D721Med (cell line): Measurements from ENCODE around the gene PFKP.

Experiments used
- DNase-seq: peaks from one replicate; pipeline ENCODE4 v3.0.0; 2011; ENCODE audit warnings: low spot score; ENCODE audit not compliant: insufficient read length
- FAIRE-seq: peaks from 2 replicates; lab custom pipeline; 2011; peaks lifted over from hg19 to GRCh38; lab: Jason Lieb, UNC
- CTCF ChIP-seq: IDR thresholded peaks from 2 replicates; pipeline ENCODE4 v1.5.1; 2012; ENCODE audit warnings: mild to moderate bottlenecking, control low read depth; ENCODE audit not compliant: insufficient read depth; ENCODE audit errors: missing control alignments

The PFKP gene

GRCh38 chr10:3118641-3119091 lies 51.3 kb downstream of the PFKP start:
- no peak for FAIRE-seq
- DNase-seq, result no peak
- no peak for TF ChIP-seq CTCF

- DNase-seq, result no peak
- FAIRE-seq, result no peak
- peak; percentile 32 for TF ChIP-seq CTCF
These were observed 52.6 kb downstream of the PFKP start for GRCh38 chr10:3119796-3120459.

- no peak for TF ChIP-seq CTCF
- no peak for FAIRE-seq
These were observed 54.7 kb downstream of the PFKP start for GRCh38 chr10:3122034-3122433.

GRCh38 chr10:3122486-3123205 lies 55.3 kb downstream of the PFKP start:
- no peak for FAIRE-seq
- TF ChIP-seq CTCF, result no peak
- no peak for DNase-seq

More at GRCh38 chr10:3122034-3122433, 54.7 kb downstream of the PFKP start:
- no peak for DNase-seq

GRCh38 chr10:3123571-3124411 lies 56.4 kb downstream of the PFKP start:
- FAIRE-seq, result no peak
- no peak for DNase-seq
- no peak for TF ChIP-seq CTCF

GRCh38 chr10:3124412-3125175 lies 57.2 kb downstream of the PFKP start:
- no peak for DNase-seq
- no peak for TF ChIP-seq CTCF
- no peak for FAIRE-seq
